DMS153 treated with DMSO at 0.1 percent for 48 hours (cell line): ENCODE data around the gene SLC25A22.

ENCODE experiments used
- DNase-seq: peaks from one replicate; lab custom pipeline; 2025; ENCODE audit not compliant: unreplicated experiment; lab: John Stamatoyannopoulos, UW

Gene SLC25A22

DNA sequence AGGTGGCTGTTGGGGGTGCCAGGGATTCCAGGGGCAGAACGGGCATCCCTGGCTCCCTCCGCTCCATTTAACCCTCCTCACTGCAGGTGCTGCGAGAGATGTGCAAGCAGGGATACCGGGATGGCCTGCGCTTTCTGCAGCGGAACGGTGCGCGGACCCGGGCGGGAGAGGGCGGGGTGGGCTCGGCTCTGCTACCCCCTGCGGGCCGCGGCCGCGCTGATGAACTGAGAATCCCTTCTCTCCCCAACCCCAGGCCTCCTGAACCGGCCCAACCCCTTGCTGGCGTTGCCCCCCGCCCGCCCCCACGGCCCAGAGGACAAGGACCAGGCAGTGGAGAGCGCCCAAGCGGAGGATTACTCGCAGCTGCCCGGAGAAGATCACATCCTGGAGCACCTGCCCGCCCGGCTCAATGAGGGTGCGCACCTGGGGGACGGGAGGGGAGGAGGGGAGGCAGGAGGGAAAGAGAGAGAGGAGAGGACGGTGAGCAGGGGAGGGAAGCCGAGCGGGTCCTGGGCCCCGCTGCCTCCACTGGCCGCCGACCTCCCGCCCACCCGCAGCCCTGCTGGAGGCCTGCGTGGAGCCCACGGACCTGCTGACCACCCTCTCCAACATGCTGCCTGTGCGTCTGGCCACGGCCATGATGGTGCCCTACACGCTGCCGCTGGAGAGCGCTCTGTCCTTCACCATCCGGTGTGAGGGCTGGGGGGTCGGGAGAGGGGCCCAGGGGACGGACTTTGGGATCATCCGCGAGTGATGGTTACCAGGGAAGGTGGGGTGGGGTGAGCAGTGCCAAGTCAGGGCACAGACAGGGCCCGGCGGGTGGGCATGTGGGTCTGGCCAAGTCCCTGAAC is 25.6 kb upstream of the SLC25A22 start:
- DNase-seq, result peak; percentile 23

DNA sequence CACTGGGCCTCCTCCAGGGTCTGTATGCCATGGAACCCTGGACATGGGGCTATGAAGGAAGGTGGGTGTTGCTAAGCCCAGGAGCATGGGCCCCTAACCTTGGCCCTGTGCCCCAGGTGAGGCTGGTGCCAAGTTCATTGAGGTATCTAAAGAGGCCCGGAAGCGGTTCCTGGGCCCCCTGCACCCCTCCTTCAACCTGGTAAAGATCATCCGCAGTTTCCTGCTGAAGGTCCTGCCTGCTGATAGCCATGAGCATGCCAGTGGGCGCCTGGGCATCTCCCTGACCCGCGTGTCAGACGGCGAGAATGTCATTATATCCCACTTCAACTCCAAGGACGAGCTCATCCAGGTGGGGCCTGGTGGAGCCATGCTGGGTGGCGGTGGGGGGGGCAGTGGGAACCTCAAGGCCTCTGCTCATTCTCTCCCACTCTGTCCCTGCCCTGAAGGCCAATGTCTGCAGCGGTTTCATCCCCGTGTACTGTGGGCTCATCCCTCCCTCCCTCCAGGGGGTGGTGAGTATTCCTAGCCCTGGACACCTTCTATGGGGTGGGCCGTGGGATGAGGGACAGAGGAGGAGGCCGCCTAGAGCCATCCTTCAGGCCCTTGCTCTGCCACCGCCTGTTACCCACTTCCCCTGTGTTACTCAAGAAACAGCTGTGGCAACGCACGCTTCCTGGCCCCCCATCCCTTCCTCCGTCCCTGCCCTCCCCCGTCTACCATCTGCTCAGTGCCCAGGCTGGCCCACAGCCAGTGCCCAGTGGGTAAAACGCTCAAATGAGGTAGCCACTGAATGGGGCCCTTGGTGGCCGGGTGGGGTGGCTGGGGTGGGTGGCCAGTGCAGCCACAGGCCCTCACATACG is 23.7 kb upstream of the SLC25A22 start:
- DNase-seq, result no peak

DNA sequence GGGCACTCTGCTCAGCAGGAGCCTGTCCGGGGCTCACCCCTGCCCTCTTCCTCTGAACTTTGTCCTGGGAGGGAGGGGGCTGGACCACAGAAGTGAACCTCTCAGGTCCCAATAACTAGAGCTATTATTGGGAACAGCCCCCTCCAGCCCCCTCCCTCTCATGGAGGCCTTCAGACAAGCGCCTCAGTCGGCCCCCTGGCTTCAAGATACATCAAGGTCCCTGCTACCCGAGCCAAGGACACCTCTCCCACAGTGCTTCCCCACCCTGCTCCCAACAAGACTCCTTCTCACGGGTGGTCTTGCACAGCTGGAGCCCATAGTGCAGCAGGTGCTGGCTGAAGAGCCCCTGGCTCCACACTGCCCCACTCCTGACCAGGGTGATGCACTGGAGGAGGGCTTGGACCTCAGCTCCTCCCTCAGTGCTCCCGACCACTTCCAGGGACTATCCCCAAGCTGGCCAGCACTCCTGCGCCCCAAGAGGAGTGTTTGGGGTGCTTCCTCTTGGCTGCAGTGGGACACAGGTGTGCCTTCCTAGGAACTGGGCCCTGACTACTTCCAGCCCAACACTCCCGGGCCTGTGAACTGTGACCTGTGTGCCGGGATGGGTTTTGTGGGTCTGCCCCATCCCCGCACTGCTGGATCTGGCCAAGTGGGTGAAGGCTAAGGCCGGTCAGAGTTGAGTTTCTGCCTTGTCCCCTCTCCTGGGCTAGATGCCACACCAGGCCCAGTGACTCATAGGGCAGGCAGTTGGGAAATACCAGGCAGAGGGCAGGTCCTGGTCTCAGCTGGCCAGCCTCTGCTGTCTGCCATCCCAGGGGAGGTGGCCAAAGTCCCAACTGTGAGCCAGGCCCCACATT is 22.8 kb upstream of the SLC25A22 start:
- DNase-seq, result no peak

DNA sequence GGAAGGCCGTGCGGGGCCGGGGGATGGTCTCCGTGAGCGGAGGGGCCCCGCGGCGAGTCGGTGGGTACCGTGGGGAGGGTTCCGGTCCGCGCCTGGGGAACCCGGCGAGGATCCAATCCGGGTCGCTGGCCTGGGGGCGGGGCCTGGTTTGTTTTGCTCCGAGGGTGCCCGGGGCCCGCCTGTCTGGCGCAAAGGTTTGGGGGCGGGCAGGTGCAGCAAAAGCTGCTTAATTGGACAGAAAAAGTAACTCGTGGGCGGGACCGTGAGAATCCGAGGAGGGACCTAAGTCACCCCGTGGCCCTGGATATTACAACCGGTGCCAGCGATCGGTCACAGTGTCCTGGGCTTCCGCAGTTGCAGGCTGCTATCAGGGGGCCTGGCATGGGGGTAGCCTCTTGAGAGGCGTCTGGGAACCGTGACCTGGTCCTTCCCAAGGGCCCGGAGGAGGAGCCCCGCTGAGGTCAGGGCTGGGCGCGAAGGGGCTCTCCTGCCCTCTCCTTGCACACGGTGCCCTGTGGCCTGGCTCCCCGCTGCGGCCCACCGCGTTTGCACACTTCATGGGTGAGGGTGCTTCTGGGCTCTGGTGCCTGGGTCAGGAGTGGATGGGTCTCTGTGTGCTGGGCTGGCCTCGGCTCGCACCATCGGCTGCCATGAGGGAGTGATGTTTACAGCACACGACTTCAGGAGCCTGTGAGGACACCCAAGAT is 22.0 kb upstream of the SLC25A22 start:
- DNase-seq, result peak; percentile 54

DNA sequence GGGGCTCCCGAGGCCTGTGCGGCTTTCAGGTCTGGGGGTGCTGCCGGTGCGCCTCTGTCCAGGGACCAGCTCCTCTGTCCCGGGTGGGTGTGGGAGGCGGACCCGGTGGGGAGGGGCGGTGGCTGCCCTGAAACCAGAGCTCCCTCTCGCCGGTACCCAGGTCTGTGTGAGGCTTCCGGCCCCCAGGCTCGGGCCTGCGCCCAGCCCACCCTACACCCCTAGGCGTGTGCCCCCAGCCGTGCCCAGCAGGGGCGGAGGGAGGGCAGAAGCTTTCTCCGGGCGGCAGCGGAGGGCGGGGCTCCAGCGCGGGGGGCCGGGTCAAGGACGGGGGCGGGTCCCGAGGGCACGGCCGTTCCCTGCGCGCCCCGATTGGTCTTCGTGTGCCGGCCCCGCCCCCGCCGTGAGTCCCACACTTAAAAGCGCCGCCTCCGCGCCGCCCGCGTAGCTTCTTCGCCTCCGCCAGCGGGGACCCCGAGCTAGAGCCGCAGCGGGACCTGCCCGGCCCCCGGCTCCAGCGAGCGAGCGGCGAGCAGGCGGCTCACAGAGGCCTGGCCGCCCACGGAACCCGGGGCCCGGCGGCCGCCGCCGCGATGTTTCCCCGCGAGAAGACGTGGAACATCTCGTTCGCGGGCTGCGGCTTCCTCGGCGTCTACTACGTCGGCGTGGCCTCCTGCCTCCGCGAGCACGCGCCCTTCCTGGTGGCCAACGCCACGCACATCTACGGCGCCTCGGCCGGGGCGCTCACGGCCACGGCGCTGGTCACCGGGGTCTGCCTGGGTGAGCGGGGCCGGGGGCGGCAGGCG is 21.2 kb upstream of the SLC25A22 start:
- peak; percentile 34 for DNase-seq

DNA sequence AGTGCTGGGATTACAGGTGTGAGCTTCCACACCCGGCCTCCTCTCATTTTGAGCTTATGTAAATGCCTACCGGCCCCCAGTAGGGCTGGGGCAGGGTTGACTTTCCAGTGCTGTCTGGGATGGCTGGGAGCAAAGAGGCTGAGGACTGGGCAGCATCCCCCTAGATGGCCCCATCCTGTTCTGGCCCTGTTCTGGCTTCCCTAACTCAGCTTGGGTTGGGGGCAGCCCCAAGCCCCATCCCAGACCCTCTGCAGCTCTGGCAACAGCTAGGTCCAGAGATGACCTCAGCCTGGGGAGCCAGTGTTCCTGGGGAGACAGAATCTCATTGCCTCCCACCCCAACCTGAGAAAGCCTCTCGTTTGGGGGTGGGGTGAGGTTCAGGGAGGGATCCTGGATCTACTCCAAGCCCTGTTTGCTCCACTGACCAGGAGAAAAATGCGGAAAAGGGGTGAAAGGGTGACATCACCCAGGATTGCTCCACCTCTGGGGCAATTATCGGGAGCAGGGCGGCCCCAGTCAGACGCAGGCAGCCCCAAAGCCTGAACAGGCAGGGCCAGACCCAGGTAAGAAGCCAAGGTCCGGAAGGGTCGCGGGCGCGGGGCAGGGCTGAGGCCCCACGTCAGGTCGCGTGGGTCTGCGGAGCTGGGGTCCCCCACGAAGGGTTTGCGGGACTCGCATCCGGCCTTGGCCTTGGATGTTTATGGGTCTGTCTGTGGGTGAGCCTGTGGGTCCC is 20.5 kb upstream of the SLC25A22 start, which contains the start of gene PNPLA2:
Gene PNPLA2 (plus strand): TSS at position 519 of the 733 bp plus-strand sequence. CDS start 805 bp downstream, outside the sequence.
- no peak for DNase-seq

DNA sequence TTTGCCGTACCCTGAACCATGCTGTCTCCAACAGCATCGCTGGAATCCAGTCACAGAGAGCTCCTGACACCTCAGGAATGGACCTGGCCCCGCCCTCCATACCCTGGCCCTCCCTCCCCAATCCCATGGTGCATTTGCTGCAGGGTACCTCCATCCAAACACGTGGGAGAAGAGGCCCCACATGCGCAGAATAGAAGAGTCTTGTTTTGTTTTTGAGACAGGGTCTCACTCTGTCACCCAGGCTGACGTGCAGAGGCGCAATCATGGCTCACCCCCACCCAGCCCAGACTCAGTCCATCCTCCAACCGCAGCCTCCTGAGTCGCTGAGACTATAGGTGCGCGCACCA is 18.3 kb upstream of the SLC25A22 start:
- DNase-seq, result no peak

DNA sequence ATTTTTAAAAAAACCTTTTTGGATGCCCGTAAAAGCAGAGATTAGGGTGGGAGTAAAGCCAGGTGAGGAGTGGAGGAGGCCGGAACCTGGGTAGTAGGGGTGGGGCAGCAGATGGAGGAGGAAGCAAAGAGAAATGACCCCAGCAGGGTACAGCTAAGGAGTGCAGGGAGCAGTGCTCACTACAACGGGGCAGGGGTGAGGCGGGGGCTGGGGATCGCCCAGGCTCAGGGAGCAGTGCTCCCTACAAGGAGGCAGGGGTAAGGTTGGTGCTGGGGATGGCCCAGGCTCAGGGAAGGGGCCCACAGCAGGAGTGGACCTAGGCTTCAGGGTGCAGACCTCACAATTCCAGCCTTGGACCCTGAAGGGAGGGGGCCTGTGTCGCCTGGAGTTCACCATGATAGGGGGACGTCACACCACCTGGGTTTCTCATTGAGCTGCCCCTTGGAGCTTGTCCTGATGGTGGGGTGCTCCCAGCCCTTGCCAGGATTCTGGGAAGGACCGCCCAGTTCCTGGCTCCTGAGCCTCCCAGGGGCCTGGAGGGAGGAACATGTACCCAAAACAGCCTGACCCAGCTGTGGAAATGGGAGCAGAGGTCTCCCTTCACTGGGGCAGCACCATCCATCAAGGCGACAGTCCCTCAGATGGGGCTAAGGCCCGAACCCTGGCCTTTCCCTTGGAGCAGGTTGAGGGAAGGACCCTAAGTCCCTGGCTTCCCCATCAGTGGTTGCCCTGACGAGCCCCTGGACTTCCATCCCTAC is 17.8 kb upstream of the SLC25A22 start:
- DNase-seq, result no peak

DNA sequence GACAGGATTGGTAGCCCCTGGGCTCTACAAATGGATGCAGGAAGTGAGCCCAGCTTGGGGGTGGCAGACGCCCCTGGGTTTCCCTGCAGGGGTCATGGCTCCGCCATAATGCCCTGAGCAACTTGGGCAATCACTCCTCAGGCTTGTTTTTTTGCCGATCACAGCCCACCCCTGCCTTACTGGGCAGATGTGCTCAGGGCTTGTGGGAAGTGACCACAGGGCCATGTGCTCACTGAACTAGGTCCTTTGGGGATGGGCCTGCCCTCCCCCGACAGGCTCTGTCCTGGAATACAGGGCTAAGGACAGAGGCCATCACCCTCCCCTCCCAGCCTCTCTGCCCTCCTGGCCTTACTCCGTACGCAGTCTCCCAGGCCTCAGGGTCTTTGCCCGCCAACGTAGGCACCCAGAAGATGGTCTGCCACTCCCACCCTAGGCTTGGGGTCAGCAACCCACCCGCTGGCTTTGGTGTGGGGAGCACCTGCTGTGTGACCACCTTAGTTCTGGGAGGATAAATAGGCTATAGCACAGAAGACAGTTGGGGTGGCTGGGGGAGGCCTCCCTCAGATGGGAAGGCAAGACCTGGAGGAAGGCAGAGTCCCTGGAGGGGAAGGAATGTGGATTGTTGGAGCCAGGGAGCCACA is 15.5 kb upstream of the SLC25A22 start:
- DNase-seq, result no peak

DNA sequence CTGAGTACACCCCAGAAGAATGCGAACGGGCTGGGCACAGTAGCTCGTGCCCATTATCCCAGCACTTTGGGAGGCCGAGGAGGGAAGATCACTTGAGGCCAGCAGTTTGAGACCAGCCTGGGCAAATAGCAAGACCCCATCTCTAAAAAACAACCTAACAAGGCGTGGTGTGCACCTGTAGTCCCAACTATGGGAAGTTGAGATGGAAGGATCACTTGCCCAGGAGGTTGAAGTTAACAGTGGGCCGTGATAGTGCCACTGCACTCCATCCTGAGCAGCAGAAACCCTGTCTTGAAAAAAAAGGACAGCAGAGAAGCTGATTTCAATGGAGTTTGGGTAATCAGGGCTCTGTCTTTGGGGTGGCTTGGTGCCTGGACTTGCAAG is 15.0 kb upstream of the SLC25A22 start:
- no peak for DNase-seq

DNA sequence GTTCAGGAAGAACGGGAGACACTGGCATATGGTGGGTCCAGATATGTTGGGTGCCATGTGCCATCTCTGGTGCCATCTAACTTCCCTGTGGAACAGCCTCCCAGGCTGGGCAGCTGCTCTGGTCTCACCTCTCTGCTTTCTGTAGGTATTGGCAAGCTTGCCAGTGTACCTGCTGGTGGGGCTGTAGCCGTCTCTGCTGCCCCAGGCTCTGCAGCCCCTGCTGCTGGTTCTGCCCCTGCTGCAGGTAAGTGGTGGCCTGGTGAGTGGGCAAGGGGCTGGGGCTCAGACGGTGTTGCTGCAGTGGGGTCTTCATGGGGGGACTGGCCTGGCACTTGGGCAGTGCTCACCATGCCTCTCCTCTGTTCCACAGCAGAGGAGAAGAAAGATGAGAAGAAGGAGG is 14.3 kb upstream of the SLC25A22 start:
- no peak for DNase-seq

DNA sequence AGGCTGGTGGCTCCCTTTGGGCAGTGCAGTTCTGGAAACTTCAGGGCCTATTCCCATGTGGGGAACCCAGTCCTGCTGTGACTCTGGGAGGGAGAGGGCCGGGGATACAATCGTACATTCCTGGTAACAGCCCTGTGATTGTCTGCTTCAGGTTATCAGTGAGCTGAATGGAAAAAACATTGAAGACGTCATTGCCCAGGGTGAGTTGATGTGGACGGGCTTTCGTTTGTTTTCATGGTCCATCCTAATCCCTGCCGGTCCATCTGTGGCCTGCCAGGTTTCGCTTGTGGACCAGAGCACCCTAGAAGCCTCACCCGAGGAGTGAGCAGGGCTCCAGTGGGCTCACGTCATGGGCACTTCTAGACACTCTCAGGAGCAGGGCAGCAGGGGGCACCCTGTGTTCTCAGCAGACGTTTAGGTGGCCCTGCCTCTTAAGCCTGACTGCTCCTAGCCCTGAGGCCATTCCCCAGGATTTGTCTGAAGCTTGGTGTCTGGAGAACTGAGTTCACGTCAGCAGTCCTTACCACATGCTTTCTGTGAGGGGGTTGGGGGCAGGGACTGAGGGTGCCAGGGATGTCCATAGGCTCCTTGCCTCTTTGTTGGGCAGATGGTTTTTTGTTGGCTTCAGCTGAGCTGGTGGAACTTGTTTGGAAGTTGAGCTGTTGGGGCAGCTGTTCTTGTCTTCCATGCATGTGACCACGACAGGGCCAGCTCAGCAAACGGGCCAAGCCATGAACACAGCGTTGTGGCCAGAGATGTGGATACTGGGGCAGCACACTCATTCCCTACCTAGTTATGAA is 13.6 kb upstream of the SLC25A22 start:
- no peak for DNase-seq

DNA sequence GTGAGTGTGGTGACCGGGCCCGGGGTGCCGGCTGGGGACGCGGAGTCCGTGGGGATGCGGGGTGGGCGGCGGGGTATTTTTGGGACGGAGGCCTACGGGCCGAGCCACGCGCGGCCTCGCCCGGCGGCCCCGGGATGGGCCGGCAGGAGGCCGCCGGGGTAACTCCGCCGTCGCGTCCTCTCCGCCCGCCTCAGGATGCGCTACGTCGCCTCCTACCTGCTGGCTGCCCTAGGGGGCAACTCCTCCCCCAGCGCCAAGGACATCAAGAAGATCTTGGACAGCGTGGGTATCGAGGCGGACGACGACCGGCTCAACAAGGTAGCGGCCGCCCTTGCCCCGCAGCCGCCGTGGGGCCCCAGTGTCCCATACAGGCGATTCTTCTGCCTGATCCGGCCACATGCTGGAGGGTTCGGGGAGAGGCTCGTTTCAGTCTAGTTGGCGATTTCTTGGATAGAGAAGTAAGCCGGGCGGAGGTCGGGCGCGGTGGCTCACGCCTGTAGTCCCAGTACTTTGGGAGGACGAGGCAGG is 12.0 kb upstream of the SLC25A22 start:
- DNase-seq, result no peak

DNA sequence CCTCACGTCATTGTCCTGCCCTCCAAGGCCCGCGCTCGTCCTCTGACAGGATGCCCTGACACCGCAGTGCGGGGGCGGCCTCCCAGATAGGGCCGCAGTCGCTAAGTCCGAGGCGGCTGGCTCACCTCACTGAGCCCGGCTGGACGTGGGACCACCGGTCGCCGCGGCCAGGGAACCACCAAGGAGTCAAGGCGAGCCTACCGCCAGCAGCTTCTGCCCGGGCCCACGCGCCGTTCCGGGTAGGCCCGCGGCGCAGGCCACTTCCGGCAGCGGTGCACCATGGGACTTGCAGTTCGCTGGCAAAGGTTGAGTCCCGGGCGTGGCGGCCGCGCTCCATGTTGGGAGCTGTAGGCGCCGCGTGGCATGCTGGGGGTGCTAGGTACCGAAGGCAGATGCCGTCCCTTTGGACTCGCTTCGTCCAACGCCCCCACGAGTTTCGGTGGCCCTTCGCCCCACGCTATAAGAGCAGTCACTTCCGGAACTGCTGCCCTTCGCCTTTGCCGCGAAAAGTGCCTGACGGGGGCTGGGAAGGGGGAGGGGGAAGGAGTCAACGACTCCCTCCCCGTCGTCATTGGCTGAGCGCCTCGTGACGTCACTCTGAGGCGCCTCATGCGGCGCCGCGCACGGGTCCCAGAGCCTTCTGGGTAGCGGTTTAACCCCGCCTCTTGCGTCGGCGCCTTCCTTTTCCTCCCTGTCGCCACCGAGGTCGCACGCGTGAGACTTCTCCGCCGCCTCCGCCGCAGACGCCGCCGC is 11.4 kb upstream of the SLC25A22 start, which contains the start of gene RPLP2:
Gene RPLP2 (plus strand): TSS at position 681 of the 753 bp plus-strand sequence. CDS start 268 bp downstream, outside the sequence.
- peak; percentile 91 for DNase-seq

DNA sequence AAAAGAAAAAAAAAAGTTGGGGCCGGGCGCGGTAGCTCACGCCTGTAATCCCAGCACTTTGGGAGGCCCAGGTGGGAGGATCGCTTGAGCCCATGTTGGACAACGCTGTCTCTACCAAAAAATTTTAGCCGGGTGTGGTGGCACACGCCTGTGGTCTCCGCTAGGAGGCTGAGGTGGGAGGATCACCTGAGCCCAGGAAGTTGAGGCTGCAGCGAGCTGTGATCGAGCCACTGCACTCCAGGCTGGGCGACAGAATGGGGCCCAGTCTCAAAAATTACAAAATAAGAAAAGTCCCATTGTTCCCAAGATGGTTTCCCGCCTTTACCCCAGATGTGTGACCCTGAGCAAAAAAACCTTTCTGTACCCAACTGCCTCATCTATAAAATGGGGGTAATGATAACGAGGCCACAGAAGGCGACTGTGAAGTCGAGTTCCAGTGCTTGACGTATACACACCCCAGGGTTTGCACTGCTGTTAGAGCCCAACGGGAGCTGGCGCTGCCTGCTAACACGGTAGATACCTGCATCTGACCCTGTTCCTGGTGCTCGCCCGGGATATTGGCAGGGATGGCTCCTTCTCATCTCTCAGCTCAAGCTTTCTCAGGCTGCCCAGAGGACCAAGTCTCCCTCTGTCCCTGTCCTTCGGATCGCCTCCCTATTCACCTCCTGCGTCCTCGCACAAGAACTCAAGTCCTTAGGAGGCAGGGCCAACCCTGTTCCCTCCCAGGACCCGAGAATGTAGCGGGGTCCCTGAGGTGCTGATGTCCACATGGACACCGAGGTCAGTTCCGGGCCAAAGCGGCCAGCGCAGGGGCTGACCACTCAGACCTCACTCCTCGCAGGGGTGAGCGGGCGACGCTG is 10.6 kb upstream of the SLC25A22 start:
- DNase-seq, result no peak
